ENCODE measurements around the gene CAMTA1. TPM values are rescaled to one million over a fixed set of nuclear protein-coding genes. Genes with fewer than 3 reads are reported as not detected.

Gene CAMTA1
- polyA plus RNA-seq, 5 donors: 41.0 to 56.5 (median 48.5) TPM

DNA sequence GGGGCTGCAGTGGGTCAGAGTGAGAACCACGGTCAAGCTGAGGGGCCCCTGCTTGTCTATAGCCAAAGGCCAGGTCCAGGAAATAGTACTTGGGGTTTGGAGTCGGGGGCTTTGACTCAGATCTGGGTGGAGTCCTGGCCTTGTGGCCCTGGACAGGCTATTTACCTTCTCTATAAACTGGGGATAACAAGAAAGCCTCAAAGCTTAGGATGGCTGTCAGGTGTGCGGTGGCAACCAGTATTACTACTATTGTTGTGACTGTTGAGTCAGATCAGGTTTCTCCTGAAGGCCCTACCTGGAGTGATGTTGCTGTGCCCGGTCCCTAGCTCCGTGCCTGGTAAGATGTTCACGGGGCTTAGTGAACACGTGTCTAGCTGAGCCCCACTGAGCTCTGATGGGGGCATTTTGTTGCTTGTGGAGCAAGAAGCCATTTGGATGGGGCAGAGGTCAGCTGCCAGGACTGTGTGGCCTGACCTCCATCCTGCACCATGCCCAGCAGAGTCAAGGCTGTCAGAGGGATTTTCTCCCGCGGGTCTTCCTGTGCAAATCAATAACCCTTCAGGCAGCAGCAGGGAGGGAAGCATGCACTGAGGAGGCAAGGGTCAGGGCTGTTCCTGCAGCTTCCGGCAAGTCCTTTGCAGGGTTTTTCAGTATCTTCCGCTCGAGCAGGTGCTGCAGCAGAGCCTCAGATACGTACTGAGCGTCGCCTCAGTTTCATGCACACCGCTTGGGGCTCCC lies 170.3 kb downstream of the CAMTA1 start:
- DNase-seq: no peak

DNA sequence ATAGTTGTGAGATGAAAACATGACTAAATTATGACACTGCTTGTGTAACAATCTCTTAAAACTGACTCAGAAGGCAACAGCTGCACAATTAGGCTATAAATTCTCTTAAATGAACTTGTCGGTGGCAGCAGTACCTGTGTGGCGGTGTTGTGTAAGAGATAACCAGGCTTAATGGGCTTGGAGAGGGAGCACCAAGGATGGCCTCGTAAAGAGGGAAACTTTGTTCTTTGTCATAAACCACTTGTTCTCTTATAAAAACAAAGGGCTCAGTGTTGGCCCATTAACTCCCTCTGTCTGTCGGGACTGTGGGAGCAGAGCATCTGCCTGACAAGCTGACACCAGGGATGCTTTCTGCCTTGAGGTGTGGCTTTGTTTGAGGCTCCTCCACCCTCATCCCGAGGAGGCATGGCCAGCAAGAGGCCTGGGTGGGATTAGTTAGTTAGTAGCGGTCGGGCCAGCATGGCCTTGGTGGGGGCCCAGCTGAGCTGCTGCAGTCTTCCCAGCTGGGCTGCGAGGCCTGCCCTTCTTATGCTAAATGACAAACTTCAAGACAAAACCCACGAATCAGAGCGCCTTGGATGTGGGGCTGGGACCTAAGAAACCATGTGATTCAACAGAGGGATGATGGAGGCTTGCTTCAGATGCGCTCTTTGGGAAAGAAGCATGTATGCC lies 171.4 kb downstream of the CAMTA1 start:
- no peak for DNase-seq

GRCh38 chr1:6957341-6957740 lies 172.1 kb downstream of the CAMTA1 start:
- no peak for DNase-seq

- DNase-seq: peak in 1 of 2 donors; percentile 25
Observed at GRCh38 chr1:6958407-6959030, 173.3 kb downstream of the CAMTA1 start.

DNA sequence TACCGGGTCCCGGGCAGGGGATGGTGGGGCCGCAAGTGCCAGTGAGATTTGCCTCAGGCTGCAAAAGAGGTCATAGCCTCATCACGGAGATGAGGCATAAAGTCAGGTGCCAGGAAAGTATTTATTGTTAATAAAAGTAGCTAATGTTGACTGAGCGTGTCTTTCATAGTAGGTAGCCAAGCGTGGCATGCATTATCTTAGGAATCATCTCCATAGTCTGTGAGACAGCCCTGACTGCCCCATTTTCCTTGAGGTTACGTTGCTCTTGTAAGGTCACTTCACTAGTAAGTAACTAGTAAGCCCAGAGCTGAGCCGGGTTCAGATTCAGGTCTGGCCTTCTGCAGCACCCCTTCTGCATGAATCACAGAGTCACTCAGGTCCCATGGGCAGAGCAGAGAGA lies 174.2 kb downstream of the CAMTA1 start:
- no peak for DNase-seq

DNA sequence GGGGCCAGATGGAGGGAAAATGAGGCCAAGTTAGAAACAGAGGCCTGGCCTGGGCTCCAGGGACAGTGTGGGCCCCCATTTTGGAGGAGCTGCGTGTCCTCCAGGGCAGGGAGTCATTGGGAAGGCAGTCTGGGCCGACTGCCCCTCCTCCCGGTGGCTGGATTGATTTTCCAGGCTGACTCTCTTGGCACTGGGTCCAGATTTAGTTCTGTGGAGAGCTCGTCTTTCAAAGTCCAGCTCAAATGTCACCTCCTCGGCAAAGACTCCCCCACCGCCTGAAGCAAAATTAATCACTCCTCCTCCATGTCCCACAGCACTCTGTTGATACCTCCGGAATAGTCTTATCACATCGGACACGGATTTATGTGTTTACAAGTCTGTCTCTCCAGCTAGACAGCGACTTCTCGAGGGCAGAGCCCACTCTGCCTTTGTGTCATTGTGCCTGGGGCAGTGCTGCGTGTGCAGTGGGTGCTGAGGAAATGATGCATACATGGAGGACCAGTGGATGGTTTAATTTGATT lies 175.1 kb downstream of the CAMTA1 start:
- DNase-seq: peak in 1 of 2 donors; percentile 12

- DNase-seq: no peak
Observed at GRCh38 chr1:6960860-6961259, 175.6 kb downstream of the CAMTA1 start.

- no peak for DNase-seq
Observed at GRCh38 chr1:6961289-6961688, 176.0 kb downstream of the CAMTA1 start.

GRCh38 chr1:6961905-6962477 lies 176.7 kb downstream of the CAMTA1 start:
- DNase-seq: no peak

DNA sequence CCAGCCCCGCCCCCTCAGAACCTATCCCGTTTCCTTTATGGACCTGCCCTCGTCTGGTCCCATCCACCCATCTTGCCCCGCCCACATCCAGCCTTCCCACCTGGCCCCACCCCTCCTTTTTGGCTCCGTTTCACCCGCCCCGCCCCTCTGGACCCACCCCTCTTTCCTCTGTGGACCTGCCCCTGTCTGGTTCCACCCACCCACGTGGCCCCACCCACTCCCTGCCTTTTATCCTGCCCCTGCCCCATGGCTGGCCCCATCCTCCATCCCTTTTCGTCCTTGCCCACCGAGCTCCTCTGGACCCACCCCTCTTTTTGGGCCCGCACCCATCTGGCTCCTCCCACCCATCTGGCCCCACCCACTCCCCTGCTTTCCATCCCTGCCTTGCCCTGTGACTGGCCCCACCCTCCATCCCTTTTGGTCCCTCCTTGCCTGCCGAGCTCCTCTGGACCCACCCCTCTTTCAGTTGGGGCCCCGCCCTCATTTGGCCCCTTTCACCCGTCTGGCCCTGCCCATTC lies 177.3 kb downstream of the CAMTA1 start:
- no peak for DNase-seq

GRCh38 chr1:6962996-6963911 lies 178.0 kb downstream of the CAMTA1 start:
- DNase-seq: peak in 1 of 2 donors; percentile 8

DNA sequence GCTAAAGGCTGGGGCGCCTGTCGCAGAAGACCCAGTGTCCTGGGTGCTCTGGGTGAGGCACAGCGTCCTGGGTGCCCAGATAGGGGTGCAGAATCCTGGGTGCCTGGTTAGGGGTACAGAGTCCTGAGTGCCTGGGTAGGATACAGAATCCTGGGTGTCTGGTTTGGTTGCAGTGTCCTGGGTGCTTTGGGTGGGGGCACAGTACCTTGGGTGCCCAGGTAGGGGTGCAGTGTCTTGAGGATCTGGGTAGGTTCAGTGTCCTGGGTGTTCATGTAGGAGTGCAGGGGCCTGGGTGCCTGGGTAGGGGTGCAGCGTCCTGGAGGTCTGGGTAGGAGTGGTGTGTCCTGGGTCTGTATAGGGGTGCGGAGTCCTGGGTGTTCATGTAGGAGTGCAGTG lies 178.7 kb downstream of the CAMTA1 start:
- DNase-seq: no peak

DNA sequence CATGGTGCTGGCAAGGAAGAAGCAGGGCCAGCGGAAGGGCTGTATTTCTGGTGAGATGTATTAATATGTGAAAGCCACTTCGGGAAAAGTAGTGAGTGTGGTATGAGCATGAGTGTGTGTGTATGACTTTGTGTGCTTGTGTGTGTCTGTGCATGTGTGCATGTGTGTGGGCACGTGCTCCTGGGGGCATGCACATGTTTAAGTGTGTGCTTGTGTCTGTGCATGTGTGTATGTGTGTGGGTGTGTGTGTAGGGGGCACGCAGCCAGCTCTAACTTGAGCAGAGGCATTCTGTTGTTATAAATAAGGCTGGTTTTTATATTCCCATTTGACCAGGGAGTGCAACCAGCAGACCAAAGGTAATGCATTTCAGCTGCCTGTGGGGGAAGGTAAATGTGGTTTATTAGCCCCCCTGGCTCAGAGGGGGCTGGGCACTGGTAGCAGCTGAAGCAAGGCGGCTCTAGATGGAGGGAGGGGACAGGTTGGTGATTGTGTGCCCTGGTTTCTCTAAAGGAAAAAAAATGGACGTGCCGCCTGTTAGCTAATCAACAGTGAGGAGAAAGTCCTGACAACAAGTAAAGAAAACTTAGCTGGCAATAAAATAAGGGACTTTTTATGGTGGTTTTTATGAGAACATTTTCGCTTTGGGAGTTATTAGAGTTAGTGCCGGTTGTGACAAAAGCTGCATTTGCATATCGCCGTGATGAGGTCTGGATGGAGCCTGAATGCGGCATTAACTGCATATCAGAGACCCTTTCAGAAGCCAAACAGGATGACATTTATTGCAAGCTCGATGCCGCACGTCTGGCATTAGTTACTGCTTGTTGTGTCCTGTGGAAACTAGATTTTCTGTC lies 180.1 kb downstream of the CAMTA1 start:
- no peak for DNase-seq

- DNase-seq: no peak
Observed at GRCh38 chr1:6965935-6966241, 180.6 kb downstream of the CAMTA1 start.

DNA sequence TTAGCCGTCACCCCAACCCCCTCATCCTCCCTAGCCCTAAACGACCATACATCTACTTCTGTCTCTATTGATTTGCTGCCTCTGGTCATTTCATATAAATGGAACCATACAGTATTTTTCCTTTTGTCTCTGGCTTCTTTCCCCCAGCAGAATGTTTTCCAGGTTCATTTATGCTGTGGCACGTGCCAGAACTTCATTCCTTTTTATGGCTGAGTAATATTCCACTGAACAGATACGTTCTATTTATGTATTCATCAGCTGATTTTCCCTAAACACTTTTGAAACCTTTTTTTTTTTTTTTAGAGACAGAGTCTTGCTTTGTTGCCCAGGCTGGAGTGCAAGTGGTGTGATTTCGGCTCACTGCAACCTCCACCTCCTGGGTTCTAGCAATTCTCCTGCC lies 181.1 kb downstream of the CAMTA1 start:
- no peak for DNase-seq

GRCh38 chr1:6967431-6968111 lies 182.3 kb downstream of the CAMTA1 start:
- DNase-seq: no peak

DNA sequence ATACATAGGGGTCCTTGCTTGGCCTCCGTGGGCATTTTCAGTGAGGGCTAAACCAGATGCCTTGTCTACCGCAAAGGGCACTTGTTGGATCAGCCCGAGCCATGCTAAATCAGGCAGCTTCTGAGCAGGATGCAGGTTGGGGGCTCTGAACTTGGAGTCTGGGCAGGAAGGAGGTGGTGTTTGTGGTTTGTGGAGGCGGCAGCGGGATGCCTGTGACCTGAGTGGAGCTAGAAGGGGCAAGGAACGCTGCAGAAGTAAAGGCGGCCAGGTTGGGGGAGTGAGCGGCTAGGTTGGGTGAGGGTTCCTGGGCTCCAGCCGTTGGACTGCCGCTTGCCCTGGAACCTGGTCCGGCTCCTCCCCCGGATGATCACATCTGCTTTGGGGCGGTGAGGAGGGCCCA lies 183.9 kb downstream of the CAMTA1 start:
- no peak for DNase-seq

DNA sequence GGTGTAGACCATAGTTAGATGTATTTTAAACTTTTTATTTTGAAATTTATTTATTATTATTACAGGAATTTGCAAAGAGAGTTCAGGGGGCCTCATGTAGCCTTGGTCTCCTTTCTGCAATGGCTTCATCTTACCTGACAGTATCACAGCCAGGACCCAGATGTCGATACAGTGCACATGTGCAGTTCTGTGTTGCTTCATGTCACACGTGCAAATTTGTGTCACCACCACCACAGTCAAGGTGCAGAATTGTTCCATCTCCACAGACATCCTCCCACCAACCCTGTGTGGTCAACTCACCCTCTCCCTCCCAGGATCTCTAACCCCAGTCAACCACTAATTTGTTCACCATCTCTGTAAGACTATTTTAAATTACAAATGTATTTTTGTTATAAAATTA lies 184.5 kb downstream of the CAMTA1 start:
- no peak for DNase-seq

GRCh38 chr1:6970221-6970620 lies 185.0 kb downstream of the CAMTA1 start:
- DNase-seq: no peak

DNA sequence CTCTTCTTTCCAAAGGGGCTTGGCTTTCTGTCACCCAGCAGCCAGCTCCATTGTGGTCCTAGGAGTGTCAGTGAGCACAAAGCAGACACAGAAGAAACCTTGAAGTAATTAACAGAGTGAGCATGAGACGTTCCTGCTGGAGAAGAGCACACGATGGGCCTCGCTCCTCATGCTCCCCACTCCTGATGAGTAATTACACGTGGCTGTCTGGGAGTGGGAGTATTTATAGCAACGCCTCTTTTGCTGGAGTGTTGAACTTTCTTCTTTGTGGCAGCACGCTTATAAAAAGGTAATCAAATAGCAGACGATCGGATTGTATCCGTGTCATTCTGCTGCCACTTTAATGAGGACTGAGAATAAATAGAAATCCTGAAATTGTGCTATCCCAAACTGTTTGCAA lies 185.8 kb downstream of the CAMTA1 start:
- peak in 1 of 2 donors; percentile 23 for DNase-seq
